HepG2 (cell line): Measurements from ENCODE around the gene ATP1A1. TPM values are rescaled to one million over a fixed set of nuclear protein-coding genes. Genes with fewer than 3 reads are reported as not detected.

Experiments
- BRCA1 ChIP-seq: sonication (generic); formaldehyde crosslinking; IDR thresholded peaks from 2 replicates; pipeline ENCODE4 v1.4.0; 2020; ENCODE audit warnings: missing genetic modification reagents
- KMT2B ChIP-seq: IDR thresholded peaks from 2 replicates; pipeline ENCODE4 v1.6.1; 2016; ENCODE audit warnings: missing genetic modification reagents, missing compliant biosample characterization
- PITX1 ChIP-seq: sonication (generic); formaldehyde crosslinking; IDR thresholded peaks from 2 replicates; pipeline ENCODE4 v1.5.1; 2020; ENCODE audit warnings: mild to moderate bottlenecking, missing genetic modification reagents
- ZNF136 ChIP-seq: sonication (generic); formaldehyde crosslinking; IDR thresholded peaks from 2 replicates; pipeline ENCODE4 v1.8.1; 2022; ENCODE audit warnings: low read depth, mild to moderate bottlenecking, moderate library complexity, missing genetic modification reagents
- ZNF160 ChIP-seq: sonication (generic); formaldehyde crosslinking; IDR thresholded peaks from 2 replicates; pipeline ENCODE4 v1.8.0; 2022; ENCODE audit warnings: mild to moderate bottlenecking, inconsistent platforms, missing genetic modification reagents
- ZNF253 ChIP-seq: sonication (generic); formaldehyde crosslinking; IDR thresholded peaks from 2 replicates; pipeline ENCODE4 v1.8.0; 2022; ENCODE audit warnings: mild to moderate bottlenecking, missing genetic modification reagents, borderline replicate concordance
- ZNF446 ChIP-seq: sonication (generic); formaldehyde crosslinking; IDR thresholded peaks from 2 replicates; pipeline ENCODE4 v1.5.0; 2020; ENCODE audit warnings: mild to moderate bottlenecking, missing genetic modification reagents
- ZNF530 ChIP-seq: sonication (generic); formaldehyde crosslinking; IDR thresholded peaks from 2 replicates; pipeline ENCODE4 v1.5.0; 2020; ENCODE audit warnings: low read depth, mild to moderate bottlenecking, missing genetic modification reagents
- ZNF75D ChIP-seq: sonication (generic); formaldehyde crosslinking; IDR thresholded peaks from 2 replicates; pipeline ENCODE4 v1.8.1; 2023; ENCODE audit warnings: missing genetic modification reagents, mild to moderate bottlenecking, borderline replicate concordance
- ZNF761 ChIP-seq: sonication (generic); formaldehyde crosslinking; conservative IDR thresholded peaks from 2 replicates; pipeline ENCODE4 v1.4.0; 2020; ENCODE audit warnings: mild to moderate bottlenecking, missing genetic modification reagents
- ZNF780A ChIP-seq: sonication (generic); formaldehyde crosslinking; IDR thresholded peaks from 2 replicates; pipeline ENCODE4 v1.8.0; 2022; ENCODE audit warnings: mild to moderate bottlenecking, missing genetic modification reagents, moderate library complexity
- polyA plus RNA-seq, 8 experiments: library from polyadenylated mRNA; depleted of rRNA in 3 of 8; stranded (reverse) in 7 of 8; unstranded in 1 of 8; fragments of >200 nt; fragmentation: Illumina TruSeq in 4 of 8; extraction: Trizol in 4 of 8; gene quantifications; 2 replicates each; pipeline versions ENCODE4 v1.2.1 to v1.2.3, GENCODE V29; 2011 to 2016; ENCODE audit warnings: low read depth in 4 of 8, missing spikeins in 1 of 8, mixed read lengths in 1 of 8; ENCODE audit not compliant: insufficient read depth in 1 of 8
- total RNA-seq, 5 experiments: library from RNA; depleted of rRNA; stranded (reverse); fragments of >200 nt; fragmentation: Illumina TruSeq; extraction: Trizol; gene quantifications; 2 replicates each; pipeline ENCODE4 v1.2.3, GENCODE V29; 2016; ENCODE audit warnings: low read depth in 1 of 5
- TF ChIP-seq, protein P1 (sequence below): sonication (generic); formaldehyde crosslinking; IDR thresholded peaks from 2 replicates; pipeline ENCODE4 v1.5.0; 2020; ENCODE audit warnings: mild to moderate bottlenecking, missing genetic modification reagents, borderline replicate concordance
- TF ChIP-seq, protein P2 (sequence below): IDR thresholded peaks from 2 replicates; pipeline ENCODE4 v1.6.1; 2016; ENCODE audit warnings: missing compliant biosample characterization, missing genetic modification reagents, borderline replicate concordance
- TF ChIP-seq, protein P3 (sequence below): sonication (generic); formaldehyde crosslinking; IDR thresholded peaks from 2 replicates; pipeline ENCODE4 v1.4.0; 2020; ENCODE audit warnings: mild to moderate bottlenecking, missing genetic modification reagents

Gene ATP1A1
- total and polyA plus RNA-seq, 2 of the 13 experiments (the other 11 are each of a cell fraction or from before 2014, with no cell fraction given): 280 to 705 TPM

DNA sequence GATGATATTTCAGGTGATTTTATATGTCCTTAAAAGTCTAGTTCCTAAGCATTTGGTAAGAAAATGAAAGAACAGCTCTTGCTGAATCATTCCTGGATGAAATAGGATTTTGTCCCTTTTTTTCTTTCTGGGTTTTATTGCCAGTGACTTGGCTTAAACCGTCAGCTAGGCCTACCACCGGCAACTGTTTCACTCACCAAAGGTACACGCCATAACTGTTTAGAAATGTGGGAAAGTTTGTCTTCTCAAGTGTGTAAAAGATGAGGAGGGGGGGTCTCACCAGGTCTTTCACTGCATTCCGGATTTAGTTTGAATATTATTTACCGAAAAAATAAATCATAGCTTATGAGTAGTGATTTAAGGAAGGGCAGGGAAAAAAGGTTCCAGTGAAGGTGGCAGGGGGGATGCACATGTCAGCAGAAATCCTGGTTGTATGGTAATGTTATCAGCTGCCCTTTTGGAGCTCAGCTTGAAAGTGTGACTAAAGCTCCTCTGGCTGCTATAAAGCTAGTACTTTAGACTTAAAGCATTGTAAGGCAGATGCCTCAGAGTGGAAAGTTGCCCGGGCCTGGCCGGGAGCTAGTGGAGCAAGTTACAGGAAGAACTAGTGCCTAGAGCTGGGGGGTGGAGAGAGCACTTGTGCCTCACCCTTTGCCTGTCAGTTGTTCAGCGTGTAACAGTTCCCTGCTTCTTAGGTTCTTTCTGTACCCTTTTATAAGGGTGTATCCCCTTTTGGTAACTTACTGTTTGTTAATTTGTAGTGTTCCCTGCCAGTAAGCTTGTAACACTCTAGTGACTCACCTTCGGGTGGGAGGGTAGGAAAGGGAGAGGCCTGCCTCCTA lies 3.1 kb downstream of the ATP1A1 start (continued):
- TF ChIP-seq, protein P1, sequence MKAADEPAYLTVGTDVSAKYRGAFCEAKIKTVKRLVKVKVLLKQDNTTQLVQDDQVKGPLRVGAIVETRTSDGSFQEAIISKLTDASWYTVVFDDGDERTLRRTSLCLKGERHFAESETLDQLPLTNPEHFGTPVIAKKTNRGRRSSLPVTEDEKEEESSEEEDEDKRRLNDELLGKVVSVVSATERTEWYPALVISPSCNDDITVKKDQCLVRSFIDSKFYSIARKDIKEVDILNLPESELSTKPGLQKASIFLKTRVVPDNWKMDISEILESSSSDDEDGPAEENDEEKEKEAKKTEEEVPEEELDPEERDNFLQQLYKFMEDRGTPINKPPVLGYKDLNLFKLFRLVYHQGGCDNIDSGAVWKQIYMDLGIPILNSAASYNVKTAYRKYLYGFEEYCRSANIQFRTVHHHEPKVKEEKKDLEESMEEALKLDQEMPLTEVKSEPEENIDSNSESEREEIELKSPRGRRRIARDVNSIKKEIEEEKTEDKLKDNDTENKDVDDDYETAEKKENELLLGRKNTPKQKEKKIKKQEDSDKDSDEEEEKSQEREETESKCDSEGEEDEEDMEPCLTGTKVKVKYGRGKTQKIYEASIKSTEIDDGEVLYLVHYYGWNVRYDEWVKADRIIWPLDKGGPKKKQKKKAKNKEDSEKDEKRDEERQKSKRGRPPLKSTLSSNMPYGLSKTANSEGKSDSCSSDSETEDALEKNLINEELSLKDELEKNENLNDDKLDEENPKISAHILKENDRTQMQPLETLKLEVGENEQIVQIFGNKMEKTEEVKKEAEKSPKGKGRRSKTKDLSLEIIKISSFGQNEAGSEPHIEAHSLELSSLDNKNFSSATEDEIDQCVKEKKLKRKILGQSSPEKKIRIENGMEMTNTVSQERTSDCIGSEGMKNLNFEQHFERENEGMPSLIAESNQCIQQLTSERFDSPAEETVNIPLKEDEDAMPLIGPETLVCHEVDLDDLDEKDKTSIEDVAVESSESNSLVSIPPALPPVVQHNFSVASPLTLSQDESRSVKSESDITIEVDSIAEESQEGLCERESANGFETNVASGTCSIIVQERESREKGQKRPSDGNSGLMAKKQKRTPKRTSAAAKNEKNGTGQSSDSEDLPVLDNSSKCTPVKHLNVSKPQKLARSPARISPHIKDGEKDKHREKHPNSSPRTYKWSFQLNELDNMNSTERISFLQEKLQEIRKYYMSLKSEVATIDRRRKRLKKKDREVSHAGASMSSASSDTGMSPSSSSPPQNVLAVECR: peak; percentile 29; the same call in 1 of the 2 replicates
- 0 out of 2 replicates have a peak, but pooled peaks have one; percentile 20 for TF ChIP-seq ZNF761
- TF ChIP-seq ZNF136: 0 out of 2 replicates have a peak, but pooled peaks have one; percentile 43
- no peak for TF ChIP-seq BRCA1 (CRISPR knock-in tag)
- no peak for TF ChIP-seq ZNF780A (CRISPR knock-in tag)
- TF ChIP-seq PITX1 (CRISPR knock-in tag): no peak
- TF ChIP-seq, protein P2, sequence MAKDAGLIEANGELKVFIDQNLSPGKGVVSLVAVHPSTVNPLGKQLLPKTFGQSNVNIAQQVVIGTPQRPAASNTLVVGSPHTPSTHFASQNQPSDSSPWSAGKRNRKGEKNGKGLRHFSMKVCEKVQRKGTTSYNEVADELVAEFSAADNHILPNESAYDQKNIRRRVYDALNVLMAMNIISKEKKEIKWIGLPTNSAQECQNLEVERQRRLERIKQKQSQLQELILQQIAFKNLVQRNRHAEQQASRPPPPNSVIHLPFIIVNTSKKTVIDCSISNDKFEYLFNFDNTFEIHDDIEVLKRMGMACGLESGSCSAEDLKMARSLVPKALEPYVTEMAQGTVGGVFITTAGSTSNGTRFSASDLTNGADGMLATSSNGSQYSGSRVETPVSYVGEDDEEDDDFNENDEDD (CRISPR knock-in tag): peak; percentile 15; the same call in 1 of the 2 replicates
- TF ChIP-seq ZNF75D: no peak
- no peak for TF ChIP-seq ZNF253 (CRISPR knock-in tag)
- TF ChIP-seq ZNF530 (CRISPR knock-in tag): no peak
- no peak for TF ChIP-seq ZNF446 (CRISPR knock-in tag)
- TF ChIP-seq KMT2B (CRISPR knock-in tag): 0 out of 2 replicates have a peak, but pooled peaks have one; percentile 18
- TF ChIP-seq, protein P3, sequence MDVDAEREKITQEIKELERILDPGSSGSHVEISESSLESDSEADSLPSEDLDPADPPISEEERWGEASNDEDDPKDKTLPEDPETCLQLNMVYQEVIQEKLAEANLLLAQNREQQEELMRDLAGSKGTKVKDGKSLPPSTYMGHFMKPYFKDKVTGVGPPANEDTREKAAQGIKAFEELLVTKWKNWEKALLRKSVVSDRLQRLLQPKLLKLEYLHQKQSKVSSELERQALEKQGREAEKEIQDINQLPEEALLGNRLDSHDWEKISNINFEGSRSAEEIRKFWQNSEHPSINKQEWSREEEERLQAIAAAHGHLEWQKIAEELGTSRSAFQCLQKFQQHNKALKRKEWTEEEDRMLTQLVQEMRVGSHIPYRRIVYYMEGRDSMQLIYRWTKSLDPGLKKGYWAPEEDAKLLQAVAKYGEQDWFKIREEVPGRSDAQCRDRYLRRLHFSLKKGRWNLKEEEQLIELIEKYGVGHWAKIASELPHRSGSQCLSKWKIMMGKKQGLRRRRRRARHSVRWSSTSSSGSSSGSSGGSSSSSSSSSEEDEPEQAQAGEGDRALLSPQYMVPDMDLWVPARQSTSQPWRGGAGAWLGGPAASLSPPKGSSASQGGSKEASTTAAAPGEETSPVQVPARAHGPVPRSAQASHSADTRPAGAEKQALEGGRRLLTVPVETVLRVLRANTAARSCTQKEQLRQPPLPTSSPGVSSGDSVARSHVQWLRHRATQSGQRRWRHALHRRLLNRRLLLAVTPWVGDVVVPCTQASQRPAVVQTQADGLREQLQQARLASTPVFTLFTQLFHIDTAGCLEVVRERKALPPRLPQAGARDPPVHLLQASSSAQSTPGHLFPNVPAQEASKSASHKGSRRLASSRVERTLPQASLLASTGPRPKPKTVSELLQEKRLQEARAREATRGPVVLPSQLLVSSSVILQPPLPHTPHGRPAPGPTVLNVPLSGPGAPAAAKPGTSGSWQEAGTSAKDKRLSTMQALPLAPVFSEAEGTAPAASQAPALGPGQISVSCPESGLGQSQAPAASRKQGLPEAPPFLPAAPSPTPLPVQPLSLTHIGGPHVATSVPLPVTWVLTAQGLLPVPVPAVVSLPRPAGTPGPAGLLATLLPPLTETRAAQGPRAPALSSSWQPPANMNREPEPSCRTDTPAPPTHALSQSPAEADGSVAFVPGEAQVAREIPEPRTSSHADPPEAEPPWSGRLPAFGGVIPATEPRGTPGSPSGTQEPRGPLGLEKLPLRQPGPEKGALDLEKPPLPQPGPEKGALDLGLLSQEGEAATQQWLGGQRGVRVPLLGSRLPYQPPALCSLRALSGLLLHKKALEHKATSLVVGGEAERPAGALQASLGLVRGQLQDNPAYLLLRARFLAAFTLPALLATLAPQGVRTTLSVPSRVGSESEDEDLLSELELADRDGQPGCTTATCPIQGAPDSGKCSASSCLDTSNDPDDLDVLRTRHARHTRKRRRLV (CRISPR knock-in tag): no peak
- TF ChIP-seq ZNF160: no peak
